ENCODE data around the gene TPPP3.
A peak's percentile ranks its signal among the peaks of the same experiment; 100 is the strongest.

TPPP3 gene

DNA sequence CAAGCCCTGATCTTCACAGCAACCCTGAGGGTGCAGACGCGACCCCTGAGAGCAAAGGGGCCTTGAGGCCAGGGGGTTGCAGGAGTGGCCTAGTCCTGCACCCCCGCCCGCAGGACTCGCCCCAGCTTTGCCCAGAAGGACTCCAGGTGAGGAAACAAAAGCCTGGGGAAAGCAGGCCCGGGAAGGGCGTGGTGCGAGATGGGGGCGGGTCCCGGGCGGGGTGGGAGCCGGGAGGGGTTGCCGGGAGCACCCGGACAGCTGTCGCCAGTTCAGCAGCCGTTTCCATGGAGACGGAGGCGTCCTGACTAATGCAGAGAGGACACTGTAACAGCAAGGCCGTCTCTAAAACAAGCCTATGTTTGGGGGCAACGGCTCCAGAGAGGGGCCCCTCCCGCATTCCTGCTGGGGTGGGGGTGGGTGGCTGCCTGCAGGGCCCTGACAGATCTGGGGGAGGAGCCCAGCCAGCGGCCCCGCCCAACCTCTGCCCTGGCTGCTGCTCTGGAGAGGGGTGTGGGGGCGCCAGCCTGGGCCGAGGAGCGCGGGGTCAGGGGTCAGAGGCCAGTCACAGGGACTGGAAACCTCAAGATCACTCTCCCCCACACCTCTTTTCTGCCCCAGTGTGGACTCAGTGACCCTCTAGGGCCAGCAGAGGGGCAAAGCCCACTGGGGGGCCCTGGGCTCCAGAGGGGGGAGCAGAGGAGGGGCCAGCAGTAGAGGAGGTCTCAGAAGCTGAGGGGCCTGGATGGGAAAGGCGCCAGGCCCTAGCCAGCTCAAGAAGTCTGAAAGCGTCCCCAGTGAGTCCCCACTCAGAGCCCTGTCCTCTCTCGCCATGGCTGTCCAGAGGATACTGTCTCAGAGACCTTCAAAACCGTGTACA lies 3.1 kb upstream of the TPPP3 start:
- Histone ChIP-seq H3K9me3 (ENCODE audit: severe bottlenecking) (no peaks in the 10 kb centered on the region), H3K4me3 (ENCODE audit: low read depth, low read length) (peak overlapping the region; percentile 13), H3K27me3 (ENCODE audit: insufficient read depth, low read depth, severe bottlenecking) (no peaks in the 10 kb centered on the region), H3K36me3 (no peaks in the 10 kb centered on the region), H3K27ac (peak overlapping the region; percentile 90)
- TF ChIP-seq, protein P1, sequence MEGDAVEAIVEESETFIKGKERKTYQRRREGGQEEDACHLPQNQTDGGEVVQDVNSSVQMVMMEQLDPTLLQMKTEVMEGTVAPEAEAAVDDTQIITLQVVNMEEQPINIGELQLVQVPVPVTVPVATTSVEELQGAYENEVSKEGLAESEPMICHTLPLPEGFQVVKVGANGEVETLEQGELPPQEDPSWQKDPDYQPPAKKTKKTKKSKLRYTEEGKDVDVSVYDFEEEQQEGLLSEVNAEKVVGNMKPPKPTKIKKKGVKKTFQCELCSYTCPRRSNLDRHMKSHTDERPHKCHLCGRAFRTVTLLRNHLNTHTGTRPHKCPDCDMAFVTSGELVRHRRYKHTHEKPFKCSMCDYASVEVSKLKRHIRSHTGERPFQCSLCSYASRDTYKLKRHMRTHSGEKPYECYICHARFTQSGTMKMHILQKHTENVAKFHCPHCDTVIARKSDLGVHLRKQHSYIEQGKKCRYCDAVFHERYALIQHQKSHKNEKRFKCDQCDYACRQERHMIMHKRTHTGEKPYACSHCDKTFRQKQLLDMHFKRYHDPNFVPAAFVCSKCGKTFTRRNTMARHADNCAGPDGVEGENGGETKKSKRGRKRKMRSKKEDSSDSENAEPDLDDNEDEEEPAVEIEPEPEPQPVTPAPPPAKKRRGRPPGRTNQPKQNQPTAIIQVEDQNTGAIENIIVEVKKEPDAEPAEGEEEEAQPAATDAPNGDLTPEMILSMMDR (IDR thresholded peaks at IDR 0.05; ENCODE audit: low read depth, low read length): no peak
- DNase-seq: peak; percentile 96

GRCh38 chr16:67395458-67396158 lies 2.3 kb upstream of the TPPP3 start:
- Histone ChIP-seq H3K27ac (peak overlapping the region; percentile 90), H3K9me3 (ENCODE audit: severe bottlenecking) (no peaks in the 10 kb centered on the region), H3K4me3 (ENCODE audit: low read depth, low read length) (peak overlapping the region; percentile 13), H3K27me3 (ENCODE audit: insufficient read depth, low read depth, severe bottlenecking) (no peaks in the 10 kb centered on the region), H3K36me3 (no peaks in the 10 kb centered on the region)
- TF ChIP-seq, protein P1 (IDR thresholded peaks at IDR 0.05; ENCODE audit: low read depth, low read length): no peak
- peak; percentile 58 for DNase-seq

DNA sequence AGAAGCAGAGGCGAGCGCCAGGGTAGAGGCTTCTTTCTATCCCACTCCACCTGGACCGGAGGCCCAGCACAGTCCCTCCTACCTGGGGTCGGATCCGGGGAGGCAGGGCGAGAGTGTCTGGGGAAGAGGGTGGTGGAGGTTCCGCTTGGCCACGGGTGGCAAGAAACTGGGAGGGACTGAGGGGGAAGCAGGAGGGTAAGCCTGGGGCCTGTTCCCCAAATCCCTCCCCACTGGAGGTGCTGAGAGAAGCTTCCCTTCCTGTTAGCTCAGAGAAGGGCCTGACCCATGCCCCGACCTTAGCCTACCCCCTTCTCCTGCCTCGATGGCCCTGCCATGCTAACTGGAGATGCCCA lies 1.8 kb upstream of the TPPP3 start:
- no peaks in the 10 kb centered on the region for H3K9me3 ChIP-seq (ENCODE audit: severe bottlenecking)
- H3K27me3 ChIP-seq (ENCODE audit: insufficient read depth, low read depth, severe bottlenecking): no peaks in the 10 kb centered on the region
- TF ChIP-seq, protein P1 (IDR thresholded peaks at IDR 0.05; ENCODE audit: low read depth, low read length): no peak
- peak overlapping the region; percentile 90 for H3K27ac ChIP-seq
- no peak for DNase-seq
- no peaks in the 10 kb centered on the region for H3K36me3 ChIP-seq
- H3K4me3 ChIP-seq (ENCODE audit: low read depth, low read length): no peak overlapping the region

GRCh38 chr16:67394155-67395104 lies 1.1 kb upstream of the TPPP3 start:
- TF ChIP-seq, protein P1 (IDR thresholded peaks at IDR 0.05; ENCODE audit: low read depth, low read length): no peak
- Histone ChIP-seq H3K27me3 (ENCODE audit: insufficient read depth, low read depth, severe bottlenecking) (no peaks in the 10 kb centered on the region), H3K36me3 (no peaks in the 10 kb centered on the region), H3K9me3 (ENCODE audit: severe bottlenecking) (no peaks in the 10 kb centered on the region), H3K4me3 (ENCODE audit: low read depth, low read length) (no peak overlapping the region), H3K27ac (peak overlapping the region; percentile 90)
- no peak for DNase-seq

- H3K27ac ChIP-seq: peak overlapping the region; percentile 66
- H3K9me3 ChIP-seq (ENCODE audit: severe bottlenecking): no peaks in the 10 kb centered on the region
- no peaks in the 10 kb centered on the region for H3K27me3 ChIP-seq (ENCODE audit: insufficient read depth, low read depth, severe bottlenecking)
- TF ChIP-seq, protein P1 (IDR thresholded peaks at IDR 0.05; ENCODE audit: low read depth, low read length): no peak
- H3K4me3 ChIP-seq (ENCODE audit: low read depth, low read length): peak overlapping the region; percentile 41
- H3K36me3 ChIP-seq: no peaks in the 10 kb centered on the region
- no peak for DNase-seq
Measured at GRCh38 chr16:67393788-67394154, 473 bp upstream of the TPPP3 start.
